HUES64 (cell line): ENCODE results near the gene CEMIP.

Source experiments
- H3K27ac ChIP-seq: 2 replicates; pipeline ENCODE4 v1.7.0; 2013; ENCODE audit warnings: low read depth, low read length, inconsistent platforms
- H3K27me3 ChIP-seq: 2 replicates; pipeline ENCODE4 v1.6.1; 2013; ENCODE audit warnings: mild to moderate bottlenecking, low read length; ENCODE audit not compliant: insufficient read depth
- H3K36me3 ChIP-seq: 2 replicates; pipeline ENCODE4 v1.6.1; 2013; ENCODE audit warnings: mild to moderate bottlenecking, low read length; ENCODE audit not compliant: insufficient read depth
- H3K4me1 ChIP-seq: 2 replicates; pipeline ENCODE4 v1.6.1; 2013; ENCODE audit warnings: mild to moderate bottlenecking, low read length, moderate library complexity; ENCODE audit not compliant: insufficient read depth
- H3K4me3 ChIP-seq: 2 replicates; pipeline ENCODE4 v1.5.1; 2013; ENCODE audit warnings: mild to moderate bottlenecking, low read length, moderate library complexity
- H3K9ac ChIP-seq: 2 replicates; pipeline ENCODE4 v1.6.1; 2013; ENCODE audit warnings: mild to moderate bottlenecking, low read depth, low read length
- H3K9me3 ChIP-seq: 2 replicates; pipeline ENCODE4 v1.6.1; 2013; ENCODE audit warnings: low read depth, low read length; ENCODE audit not compliant: insufficient read depth
- WGBS: fragments of 150-250, 120-280 bp; methylation state at CpG from one replicate; pipeline ENCODE4 v1.1.7; 2013; ENCODE audit warnings: missing lambda C conversion rate; 5-methylcytosine and 5-hydroxymethylcytosine counted together

Gene CEMIP

DNA sequence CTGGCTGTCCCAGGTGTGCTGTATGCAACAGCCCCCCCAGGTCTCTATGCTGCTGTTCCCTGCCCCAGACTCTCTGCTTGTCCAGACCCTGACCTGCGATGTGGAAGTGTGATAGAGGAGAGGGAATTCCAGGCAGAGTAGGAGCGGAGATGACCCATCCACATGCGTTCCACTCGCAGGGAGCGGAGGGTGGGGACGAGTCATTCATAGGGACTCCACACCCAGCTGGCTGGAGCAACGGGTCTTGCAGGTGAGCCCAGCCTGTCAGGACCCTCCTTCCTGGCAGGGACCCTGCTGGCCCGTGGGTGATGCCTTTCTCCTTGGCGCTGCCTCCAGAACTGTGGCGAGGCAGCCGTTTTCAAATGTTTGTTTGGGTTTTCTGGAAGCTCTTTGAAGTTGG is 58.8 kb downstream of the CEMIP start:
- no peaks in the 10 kb centered on the region for H3K9me3 ChIP-seq
- 91% methylated on average over 11 of the region's 11 CpGs for WGBS
- H3K36me3 ChIP-seq = no peaks in the 10 kb centered on the region
- no peak overlapping the region for H3K4me3 ChIP-seq
- H3K4me1 ChIP-seq = peaks cover 12% of the 10 kb centered on the region
- H3K9ac ChIP-seq = no peak overlapping the region
- H3K27ac ChIP-seq = no peak overlapping the region
- H3K27me3 ChIP-seq = no peaks in the 10 kb centered on the region

DNA sequence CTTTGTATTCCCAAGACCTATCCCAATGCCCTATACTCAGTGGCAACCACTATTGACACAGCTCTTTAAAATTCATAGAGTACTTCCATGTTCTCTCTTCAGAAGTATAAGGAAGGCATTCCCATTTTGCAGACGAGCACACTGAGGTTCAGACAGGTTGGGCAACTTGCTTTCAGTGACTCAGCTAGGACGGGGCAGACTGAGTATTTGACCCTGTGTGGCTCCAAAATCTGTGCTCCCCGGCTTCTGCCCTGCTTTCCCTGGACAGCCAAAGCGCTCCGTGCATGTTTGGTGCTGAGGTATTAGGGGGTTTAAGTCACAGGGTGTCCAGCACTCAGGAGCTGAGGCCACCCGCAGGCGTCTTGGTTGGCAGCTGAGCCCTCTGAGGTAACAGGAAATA is 59.5 kb downstream of the CEMIP start:
- Histone ChIP-seq H3K9ac (no peak overlapping the region), H3K9me3 (no peaks in the 10 kb centered on the region), H3K27ac (no peak overlapping the region), H3K4me1 (peaks cover 12% of the 10 kb centered on the region), H3K36me3 (no peaks in the 10 kb centered on the region), H3K27me3 (no peaks in the 10 kb centered on the region), H3K4me3 (no peak overlapping the region)
- 92% methylated on average over 7 of the region's 7 CpGs for WGBS

GRCh38 chr15:80839764-80840130 is 60.6 kb downstream of the CEMIP start:
- 97% methylated on average over 3 of the region's 3 CpGs for WGBS
- Histone ChIP-seq H3K4me3 (no peak overlapping the region), H3K27me3 (no peaks in the 10 kb centered on the region), H3K9ac (no peak overlapping the region), H3K4me1 (peaks cover 9% of the 10 kb centered on the region; the same call in 1 of the 2 replicates), H3K27ac (no peak overlapping the region), H3K9me3 (no peaks in the 10 kb centered on the region), H3K36me3 (no peaks in the 10 kb centered on the region)

DNA sequence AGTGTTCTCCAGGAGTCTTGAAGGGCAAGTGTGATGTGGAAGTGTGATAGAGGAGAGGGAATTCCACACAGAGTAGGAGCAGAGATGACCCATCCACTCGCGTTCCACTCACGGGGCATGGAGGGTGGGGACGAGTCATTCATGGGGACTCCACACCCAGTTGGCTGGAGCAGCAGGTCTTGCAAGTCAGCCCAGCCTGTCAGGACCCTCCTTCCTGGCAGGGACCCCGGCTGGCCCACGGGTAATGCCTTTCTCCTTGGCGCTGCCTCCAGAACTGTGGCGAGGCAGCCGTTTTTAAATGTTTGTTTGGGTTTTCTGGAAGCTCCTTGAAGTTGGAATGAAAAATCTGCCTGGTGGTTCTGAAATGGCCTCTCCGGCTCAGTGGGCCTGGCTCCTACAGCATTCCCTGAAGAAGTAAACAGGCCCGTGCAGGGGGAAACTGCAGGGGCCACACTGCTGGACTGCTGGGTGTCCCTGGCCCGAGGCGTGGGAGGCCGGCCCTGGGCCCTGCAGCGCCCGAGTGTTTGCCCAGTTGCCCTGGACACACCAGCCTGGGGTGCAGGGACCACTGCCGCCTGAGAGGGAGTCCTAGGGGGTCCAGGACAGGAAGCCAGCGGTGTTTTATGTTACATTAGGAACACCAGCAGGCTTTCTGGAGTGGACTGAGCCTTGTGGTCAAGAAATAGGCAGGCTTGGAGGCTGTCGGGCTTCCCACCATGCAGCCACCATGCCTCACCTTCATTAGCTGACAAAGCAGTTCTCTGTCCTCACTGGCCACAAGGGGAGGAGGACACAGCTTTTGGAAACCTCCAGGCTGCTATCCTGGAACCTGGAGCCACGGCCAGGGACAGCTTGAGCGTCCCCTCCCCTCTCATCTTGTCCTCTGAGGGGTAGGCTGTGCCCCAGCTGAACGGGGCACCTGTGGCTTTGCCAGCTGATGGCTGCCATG is 61.3 kb downstream of the CEMIP start:
- peaks cover 8% of the 10 kb centered on the region; the same call in 1 of the 2 replicates for H3K4me1 ChIP-seq
- H3K9ac ChIP-seq = no peak overlapping the region
- H3K27ac ChIP-seq = no peak overlapping the region
- WGBS = 93% methylated on average over 22 of the region's 22 CpGs
- H3K9me3 ChIP-seq = no peaks in the 10 kb centered on the region
- H3K27me3 ChIP-seq = no peaks in the 10 kb centered on the region
- no peaks in the 10 kb centered on the region for H3K36me3 ChIP-seq
- no peak overlapping the region for H3K4me3 ChIP-seq

DNA sequence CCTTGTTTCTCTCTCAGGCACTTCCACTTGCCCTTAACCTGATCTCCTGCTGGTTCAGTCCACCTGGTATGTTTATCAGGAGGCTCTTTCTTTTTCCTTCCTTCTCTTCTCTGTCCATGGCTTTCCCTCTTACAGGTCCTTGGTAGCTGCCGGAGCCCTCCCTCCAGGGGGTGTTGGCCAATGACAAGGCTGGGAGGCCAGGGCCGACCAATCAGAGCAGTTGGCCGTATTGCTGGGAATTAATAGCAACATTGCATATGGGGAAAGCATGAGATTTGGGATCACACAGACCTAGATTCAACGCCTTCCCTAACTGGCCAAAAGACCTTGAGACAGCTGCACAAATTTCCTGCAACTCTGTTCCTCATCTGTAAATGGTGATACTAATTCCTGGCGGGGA is 62.4 kb downstream of the CEMIP start:
- H3K9ac ChIP-seq = no peak overlapping the region
- no peaks in the 10 kb centered on the region for H3K9me3 ChIP-seq
- WGBS = 91% methylated on average over 5 of the region's 5 CpGs
- H3K4me3 ChIP-seq = no peak overlapping the region
- H3K4me1 ChIP-seq = 0 out of 2 replicates have a peak, but pooled peaks cover 6% of the 10 kb centered on the region
- H3K27me3 ChIP-seq = no peaks in the 10 kb centered on the region
- H3K36me3 ChIP-seq = no peaks in the 10 kb centered on the region
- H3K27ac ChIP-seq = no peak overlapping the region

GRCh38 chr15:80844011-80844732 is 65.0 kb downstream of the CEMIP start:
- H3K27me3 ChIP-seq = no peaks in the 10 kb centered on the region
- H3K9ac ChIP-seq = no peak overlapping the region
- 86% methylated on average over 11 of the region's 11 CpGs for WGBS
- no peaks in the 10 kb centered on the region for H3K4me1 ChIP-seq
- H3K36me3 ChIP-seq = no peaks in the 10 kb centered on the region
- H3K27ac ChIP-seq = no peak overlapping the region
- H3K9me3 ChIP-seq = no peaks in the 10 kb centered on the region
- H3K4me3 ChIP-seq = no peak overlapping the region

- Histone ChIP-seq H3K36me3 (no peaks in the 10 kb centered on the region), H3K9me3 (no peaks in the 10 kb centered on the region), H3K9ac (no peak overlapping the region), H3K4me1 (no peaks in the 10 kb centered on the region), H3K27ac (no peak overlapping the region), H3K4me3 (no peak overlapping the region), H3K27me3 (no peaks in the 10 kb centered on the region)
- WGBS = 87% methylated on average over 11 of the region's 11 CpGs
Measured at GRCh38 chr15:80846031-80846815, 67.1 kb downstream of the CEMIP start.

DNA sequence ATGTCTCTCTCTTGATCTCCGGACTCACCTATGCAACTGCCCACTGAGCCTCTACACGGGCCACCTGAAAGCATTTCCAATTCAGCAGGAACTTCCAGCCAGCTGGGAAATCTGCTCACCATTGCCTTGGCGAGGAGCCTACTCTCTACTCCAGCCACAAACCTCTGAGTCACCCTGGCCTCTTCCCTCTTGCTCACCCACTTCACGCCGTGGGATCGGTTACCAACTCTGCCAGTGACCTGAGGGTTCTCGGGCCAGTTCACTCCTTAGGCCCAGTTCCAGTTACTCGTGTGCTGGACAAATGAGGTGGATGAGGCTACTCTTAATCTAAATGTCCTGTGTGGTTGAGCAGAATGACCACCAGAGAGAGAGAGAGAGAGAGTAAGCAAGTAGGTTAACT is 70.1 kb downstream of the CEMIP start:
- H3K4me3 ChIP-seq = no peak overlapping the region
- no peaks in the 10 kb centered on the region for H3K27me3 ChIP-seq

GRCh38 chr15:80850941-80851451 is 71.8 kb downstream of the CEMIP start:
- Histone ChIP-seq H3K9me3 (no peaks in the 10 kb centered on the region), H3K4me3 (no peak overlapping the region), H3K9ac (no peak overlapping the region), H3K27me3 (no peaks in the 10 kb centered on the region), H3K36me3 (no peaks in the 10 kb centered on the region), H3K4me1 (no peaks in the 10 kb centered on the region), H3K27ac (no peak overlapping the region)
- 87% methylated on average over 5 of the region's 6 CpGs for WGBS

More for the DNA sequence above, 70.1 kb downstream of the CEMIP start:
- no peak overlapping the region for H3K27ac ChIP-seq
- no peaks in the 10 kb centered on the region for H3K9me3 ChIP-seq
- no peak overlapping the region for H3K9ac ChIP-seq
- 93% methylated on average over 8 of the region's 8 CpGs for WGBS
- H3K4me1 ChIP-seq = no peaks in the 10 kb centered on the region
- no peaks in the 10 kb centered on the region for H3K36me3 ChIP-seq

GRCh38 chr15:80852676-80853075 is 73.5 kb downstream of the CEMIP start:
- Histone ChIP-seq H3K4me3 (no peak overlapping the region), H3K27ac (no peak overlapping the region), H3K4me1 (peaks cover 5% of the 10 kb centered on the region; the same call in 1 of the 2 replicates), H3K27me3 (no peaks in the 10 kb centered on the region), H3K9me3 (no peaks in the 10 kb centered on the region), H3K36me3 (no peaks in the 10 kb centered on the region), H3K9ac (no peak overlapping the region)
- WGBS = 90% methylated on average over 4 of the region's 4 CpGs
